IPS-15b (cell line): ENCODE data around the gene PLCB3.

Experiments used
- H3K27me3 ChIP-seq: one replicate; pipeline ENCODE4 v1.6.1; 2013; ENCODE audit warnings: low read length; ENCODE audit not compliant: control insufficient read depth, insufficient read depth
- H3K36me3 ChIP-seq: one replicate; pipeline ENCODE4 v1.6.1; 2013; ENCODE audit warnings: low read length; ENCODE audit not compliant: control insufficient read depth, insufficient read depth
- H3K4me1 ChIP-seq: one replicate; pipeline ENCODE4 v1.6.1; 2013; ENCODE audit warnings: mild to moderate bottlenecking, low read length; ENCODE audit not compliant: control insufficient read depth, insufficient read depth
- H3K4me3 ChIP-seq: one replicate; pipeline ENCODE4 v1.5.1; 2013; ENCODE audit warnings: low read depth, low read length
- H3K9ac ChIP-seq: one replicate; pipeline ENCODE4 v1.6.1; 2013; ENCODE audit warnings: low read depth, mild to moderate bottlenecking, low read length
- H3K9me3 ChIP-seq: one replicate; pipeline ENCODE4 v1.6.1; 2013; ENCODE audit warnings: mild to moderate bottlenecking, low read length; ENCODE audit not compliant: control insufficient read depth, insufficient read depth

PLCB3 gene

GRCh38 chr11:64209563-64209843 lies 41.8 kb upstream of the PLCB3 start:
- no peaks in the 10 kb centered on the region for H3K9me3 ChIP-seq
- H3K9ac ChIP-seq = no peak overlapping the region
- no peak overlapping the region for H3K4me3 ChIP-seq
- H3K4me1 ChIP-seq = no peaks in the 10 kb centered on the region
- no peaks in the 10 kb centered on the region for H3K27me3 ChIP-seq
- peaks cover 36% of the 10 kb centered on the region for H3K36me3 ChIP-seq

- Histone ChIP-seq H3K4me1 (no peaks in the 10 kb centered on the region), H3K4me3 (no peak overlapping the region), H3K9me3 (no peaks in the 10 kb centered on the region), H3K36me3 (peaks cover 34% of the 10 kb centered on the region), H3K27me3 (no peaks in the 10 kb centered on the region), H3K9ac (no peak overlapping the region)
Measured at GRCh38 chr11:64210301-64211020, 40.9 kb upstream of the PLCB3 start.

- Histone ChIP-seq H3K4me1 (no peaks in the 10 kb centered on the region), H3K4me3 (no peak overlapping the region), H3K36me3 (peaks cover 27% of the 10 kb centered on the region), H3K9ac (no peak overlapping the region), H3K9me3 (no peaks in the 10 kb centered on the region), H3K27me3 (no peaks in the 10 kb centered on the region)
Measured at GRCh38 chr11:64211181-64211872, 40.0 kb upstream of the PLCB3 start.

- peaks cover 5% of the 10 kb centered on the region for H3K36me3 ChIP-seq
Measured at GRCh38 chr11:64216879-64217278, 34.5 kb upstream of the PLCB3 start.

GRCh38 chr11:64218628-64219353 lies 32.5 kb upstream of the PLCB3 start:
- Histone ChIP-seq H3K9ac (no peak overlapping the region), H3K36me3 (peaks cover 5% of the 10 kb centered on the region), H3K4me3 (no peak overlapping the region), H3K9me3 (no peaks in the 10 kb centered on the region), H3K4me1 (no peaks in the 10 kb centered on the region), H3K27me3 (no peaks in the 10 kb centered on the region)

More at GRCh38 chr11:64216879-64217278, 34.5 kb upstream of the PLCB3 start:
- Histone ChIP-seq H3K4me1 (no peaks in the 10 kb centered on the region), H3K9ac (no peak overlapping the region), H3K9me3 (no peaks in the 10 kb centered on the region), H3K4me3 (no peak overlapping the region), H3K27me3 (no peaks in the 10 kb centered on the region)

- H3K9ac ChIP-seq = no peak overlapping the region
- H3K27me3 ChIP-seq = no peaks in the 10 kb centered on the region
- no peaks in the 10 kb centered on the region for H3K4me1 ChIP-seq
- H3K36me3 ChIP-seq = peaks cover 9% of the 10 kb centered on the region
- no peaks in the 10 kb centered on the region for H3K9me3 ChIP-seq
- no peak overlapping the region for H3K4me3 ChIP-seq
Measured at GRCh38 chr11:64219354-64219684, 32.0 kb upstream of the PLCB3 start.

GRCh38 chr11:64219755-64220154 lies 31.6 kb upstream of the PLCB3 start:
- Histone ChIP-seq H3K27me3 (no peaks in the 10 kb centered on the region), H3K36me3 (peaks cover 11% of the 10 kb centered on the region), H3K4me1 (no peaks in the 10 kb centered on the region), H3K4me3 (no peak overlapping the region), H3K9me3 (no peaks in the 10 kb centered on the region), H3K9ac (no peak overlapping the region)

- Histone ChIP-seq H3K9me3 (no peaks in the 10 kb centered on the region), H3K9ac (no peak overlapping the region), H3K27me3 (no peaks in the 10 kb centered on the region), H3K4me1 (no peaks in the 10 kb centered on the region), H3K4me3 (no peak overlapping the region), H3K36me3 (peaks cover 11% of the 10 kb centered on the region)
Measured at GRCh38 chr11:64220271-64220670, 31.1 kb upstream of the PLCB3 start.

GRCh38 chr11:64220798-64221197 lies 30.5 kb upstream of the PLCB3 start:
- Histone ChIP-seq H3K9ac (no peak overlapping the region), H3K9me3 (no peaks in the 10 kb centered on the region), H3K4me1 (no peaks in the 10 kb centered on the region), H3K4me3 (no peak overlapping the region), H3K27me3 (no peaks in the 10 kb centered on the region), H3K36me3 (peaks cover 11% of the 10 kb centered on the region)

GRCh38 chr11:64222651-64223000 lies 28.7 kb upstream of the PLCB3 start:
- no peak overlapping the region for H3K4me3 ChIP-seq
- H3K36me3 ChIP-seq = peaks cover 11% of the 10 kb centered on the region
- no peaks in the 10 kb centered on the region for H3K4me1 ChIP-seq

GRCh38 chr11:64223001-64223651 lies 28.2 kb upstream of the PLCB3 start:
- no peak overlapping the region for H3K4me3 ChIP-seq
- H3K9me3 ChIP-seq = no peaks in the 10 kb centered on the region
- H3K4me1 ChIP-seq = no peaks in the 10 kb centered on the region
- peaks cover 11% of the 10 kb centered on the region for H3K36me3 ChIP-seq
- no peaks in the 10 kb centered on the region for H3K27me3 ChIP-seq
- H3K9ac ChIP-seq = no peak overlapping the region

More at GRCh38 chr11:64222651-64223000, 28.7 kb upstream of the PLCB3 start:
- H3K27me3 ChIP-seq = no peaks in the 10 kb centered on the region
- H3K9me3 ChIP-seq = no peaks in the 10 kb centered on the region
- no peak overlapping the region for H3K9ac ChIP-seq
